ENCODE data around the gene RAPGEF6. TPM values are rescaled to one million over a fixed set of nuclear protein-coding genes. Genes with fewer than 3 reads are reported as not detected.
"Not testable (repeated sequence)": the region's sequence is repeated elsewhere in the genome, so short reads cannot be mapped to it uniquely, and the experiment has no call there.

RAPGEF6 gene
- polyA plus RNA-seq, 3 donors from 2014 or later, result 9.7 to 17.5 (median 14.5) TPM

DNA sequence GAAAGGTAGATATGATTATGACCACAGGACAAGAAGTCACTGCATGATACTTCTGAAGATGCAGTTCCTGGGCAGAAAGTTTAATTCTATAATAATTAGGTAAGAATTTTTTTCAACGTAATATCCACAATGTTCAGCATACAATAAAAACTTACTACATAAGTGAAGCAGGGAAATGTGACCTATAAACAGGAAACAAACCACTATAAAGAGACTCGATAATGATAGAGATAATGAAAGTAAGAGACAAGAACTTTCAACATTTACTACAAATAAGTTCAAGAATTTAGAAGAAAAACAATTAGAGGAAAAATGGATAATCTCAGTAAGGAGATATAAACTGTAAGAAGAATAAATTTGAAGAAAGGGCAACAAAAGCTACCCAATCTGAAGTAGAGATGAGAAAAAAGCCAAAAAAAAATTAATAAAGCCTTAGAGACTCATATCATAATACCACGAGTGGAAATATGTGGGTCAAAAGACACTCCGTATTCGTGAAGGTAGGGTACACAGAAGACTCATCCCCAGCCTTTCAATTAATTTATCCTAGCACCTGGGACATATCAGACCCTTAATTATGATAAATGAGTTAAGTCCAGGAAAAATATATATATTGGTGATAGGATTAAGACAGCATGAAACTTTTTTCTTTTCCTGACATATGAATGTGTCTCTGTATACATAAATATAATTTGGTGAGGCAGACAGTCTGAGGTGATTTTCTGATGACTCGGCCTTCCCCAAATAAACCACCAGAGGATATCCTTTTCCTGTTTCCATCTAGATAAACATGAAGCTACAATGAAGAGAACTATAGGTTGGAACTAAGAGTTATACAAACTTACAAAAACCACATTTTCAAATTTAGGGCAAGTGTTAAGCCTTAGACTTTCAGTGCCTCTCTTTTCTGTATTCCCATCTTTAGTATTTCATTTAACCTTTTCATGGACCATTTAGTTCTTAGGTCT lies 120.4 kb downstream of the RAPGEF6 start:
- peaks cover 6 to 22% (median 13%) of the 10 kb centered on the region in 3 donors for H3K36me3 Mint-ChIP-seq
- H3K27me3 Mint-ChIP-seq (ENCODE audit: low read depth in 3 of 3), result peaks cover 0 to 2% (median 2%) of the 10 kb centered on the region in 3 donors
- DNase-seq, result peak; percentile 62 to 65 (median 63)
- peak overlapping the region; percentile 93 to 100 (median 96) for H3K27ac Mint-ChIP-seq
- H3K4me3 Mint-ChIP-seq, result peak overlapping the region; percentile 80 to 95 (median 88)
- H3K4me1 Mint-ChIP-seq, result peaks cover 49 to 73% of the 10 kb centered on the region in 2 donors
- no peaks in the 10 kb centered on the region for H3K9me3 Mint-ChIP-seq

DNA sequence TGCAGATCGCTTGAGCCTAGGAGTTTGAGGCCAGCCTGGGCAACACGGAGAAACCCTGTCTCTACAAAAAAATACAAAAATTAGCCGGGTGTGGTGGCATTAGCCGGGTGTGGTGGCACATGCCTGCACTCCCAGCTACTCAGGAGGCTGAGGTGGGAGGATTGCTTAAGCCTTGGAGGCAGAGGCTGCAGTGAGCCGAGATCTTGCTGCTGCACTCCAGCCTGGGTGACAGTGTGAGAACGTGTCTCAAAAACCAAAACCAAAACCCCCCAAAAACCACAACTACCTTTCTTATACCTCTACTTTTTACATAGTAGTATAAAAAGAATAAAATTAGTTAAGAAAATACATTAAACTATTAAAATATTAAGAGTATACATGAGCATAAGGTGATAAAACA lies 121.2 kb downstream of the RAPGEF6 start:
- peaks cover 49 to 74% of the 10 kb centered on the region in 2 donors for H3K4me1 Mint-ChIP-seq
- H3K4me3 Mint-ChIP-seq, result peak overlapping the region; percentile 51 to 95 (median 86)
- peaks cover 0 to 2% (median 2%) of the 10 kb centered on the region in 3 donors for H3K27me3 Mint-ChIP-seq (ENCODE audit: low read depth in 3 of 3)
- peaks cover 6 to 19% (median 8%) of the 10 kb centered on the region in 3 donors for H3K36me3 Mint-ChIP-seq
- H3K27ac Mint-ChIP-seq, result peak overlapping the region; percentile 69 to 100 (median 85)
- DNase-seq, result peak in 2 of 3 donors; percentile 18 to 35
- no peaks in the 10 kb centered on the region for H3K9me3 Mint-ChIP-seq

DNA sequence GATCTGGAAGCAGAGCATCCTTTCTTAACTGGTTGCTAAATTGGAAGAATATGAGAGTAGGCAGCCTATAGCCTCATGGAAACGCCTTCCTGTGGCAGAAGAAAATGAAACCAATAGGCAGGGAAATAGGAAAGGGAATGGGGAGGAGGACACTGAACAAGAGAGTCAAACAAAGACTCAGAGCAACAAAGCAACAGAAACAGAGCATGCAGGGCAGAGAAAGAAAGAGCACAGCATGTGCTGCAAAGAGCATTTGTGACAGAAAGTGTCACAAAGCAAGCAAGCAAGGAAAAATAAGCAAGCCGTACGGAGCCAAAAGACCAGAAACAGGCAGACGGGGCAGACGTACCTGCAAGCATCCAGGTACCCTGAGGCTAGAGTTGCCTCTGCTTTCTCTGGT lies 123.1 kb downstream of the RAPGEF6 start:
- H3K27me3 Mint-ChIP-seq (ENCODE audit: low read depth in 3 of 3), result peaks cover 0 to 2% (median 0%) of the 10 kb centered on the region in 3 donors
- no peaks in the 10 kb centered on the region for H3K9me3 Mint-ChIP-seq
- peaks cover 47 to 75% of the 10 kb centered on the region in 2 donors for H3K4me1 Mint-ChIP-seq
- peak overlapping the region in 3 of 6 donors; percentile 5 to 39 (median 13) for H3K27ac Mint-ChIP-seq
- H3K4me3 Mint-ChIP-seq, result no peak overlapping the region
- no peak for DNase-seq
- H3K36me3 Mint-ChIP-seq, result peaks cover 9 to 24% (median 11%) of the 10 kb centered on the region in 3 donors

DNA sequence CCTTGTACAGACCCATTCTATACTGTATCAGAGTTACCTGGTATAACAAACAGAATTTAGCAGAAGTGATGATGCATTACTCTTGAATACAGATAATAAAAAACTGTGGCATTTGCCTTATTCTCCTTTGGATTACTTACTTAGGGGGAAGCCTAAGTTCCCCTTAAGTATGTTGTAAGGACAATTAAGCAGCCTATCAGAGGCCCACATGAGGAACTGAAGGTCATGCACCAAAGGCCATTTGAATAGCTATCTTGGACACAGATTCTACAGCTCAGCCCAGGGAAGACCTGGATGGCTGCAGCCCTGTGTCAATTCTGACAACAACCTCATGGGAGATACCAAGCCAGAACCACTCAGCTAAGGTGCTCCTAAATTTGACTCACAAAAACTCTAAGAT lies 125.2 kb downstream of the RAPGEF6 start:
- peaks cover 11 to 16% (median 15%) of the 10 kb centered on the region in 3 donors for H3K36me3 Mint-ChIP-seq
- H3K4me1 Mint-ChIP-seq, result peaks cover 27 to 54% of the 10 kb centered on the region in 2 donors
- H3K4me3 Mint-ChIP-seq, result no peak overlapping the region
- H3K27ac Mint-ChIP-seq, result no peak overlapping the region
- no peaks in the 10 kb centered on the region for H3K27me3 Mint-ChIP-seq (ENCODE audit: low read depth in 3 of 3)
- no peaks in the 10 kb centered on the region for H3K9me3 Mint-ChIP-seq
- DNase-seq, result no peak

DNA sequence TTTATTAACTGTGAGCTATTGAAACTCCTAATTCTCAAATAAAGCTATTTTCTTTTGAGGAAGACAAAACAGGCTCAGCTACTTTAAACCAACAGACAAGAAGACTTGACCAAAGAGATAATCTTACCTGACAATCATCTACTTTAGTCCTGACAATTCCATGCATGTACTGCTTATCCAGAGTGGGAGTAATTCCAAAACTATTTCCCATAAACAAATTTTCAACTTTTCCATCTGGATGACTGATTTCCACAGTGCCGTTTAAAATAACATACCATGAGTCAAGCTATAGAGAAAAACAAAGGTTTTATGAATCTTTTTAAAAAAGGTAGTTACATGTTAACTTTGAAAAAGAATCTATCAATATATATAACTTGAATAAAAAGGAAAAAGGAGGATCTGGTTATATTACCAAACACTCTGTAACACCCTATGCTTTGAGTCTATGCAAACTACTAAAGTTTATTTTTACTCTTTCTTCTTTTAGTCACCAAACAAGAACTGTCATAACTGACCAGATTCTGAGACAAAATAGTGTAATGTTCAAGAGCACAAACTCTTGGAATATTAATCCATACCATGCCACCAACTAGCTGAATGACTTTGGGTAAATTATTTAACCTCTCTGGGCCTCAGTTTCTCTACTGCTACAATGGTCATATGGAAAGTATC lies 129.7 kb downstream of the RAPGEF6 start:
- no peak for DNase-seq
- Mint-ChIP-seq H3K4me1 (peaks cover 5 to 34% of the 10 kb centered on the region in 2 donors), H3K9me3 (no peaks in the 10 kb centered on the region), H3K4me3 (no peak overlapping the region), H3K27ac (no peak overlapping the region), H3K36me3 (peaks cover 13 to 42% (median 20%) of the 10 kb centered on the region in 3 donors), H3K27me3 (ENCODE audit: low read depth in 3 of 3) (no peaks in the 10 kb centered on the region)

DNA sequence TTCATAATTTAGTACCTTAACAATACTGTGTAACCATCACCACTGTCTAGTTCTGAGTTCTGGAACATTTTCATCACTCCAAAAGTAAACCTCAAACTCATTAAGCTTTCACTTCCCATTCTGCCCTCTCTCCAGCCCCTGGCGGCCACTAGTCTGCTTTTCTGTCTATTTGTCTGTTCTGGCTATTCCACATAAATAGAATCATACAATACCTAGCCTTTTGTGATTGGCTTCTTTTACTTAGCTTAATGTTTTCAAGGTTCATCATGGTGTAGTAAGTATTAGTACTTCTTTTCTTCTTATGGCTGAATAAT lies 138.7 kb downstream of the RAPGEF6 start:
- Mint-ChIP-seq H3K4me1 (peaks cover 0 to 2% of the 10 kb centered on the region in 2 donors), H3K27ac (no peak overlapping the region), H3K4me3 (no peak overlapping the region), H3K27me3 (ENCODE audit: low read depth in 3 of 3) (peaks cover 0 to 4% (median 3%) of the 10 kb centered on the region in 3 donors), H3K9me3 (no peaks in the 10 kb centered on the region), H3K36me3 (peaks cover 29 to 66% (median 46%) of the 10 kb centered on the region in 3 donors)
- DNase-seq, result no peak

DNA sequence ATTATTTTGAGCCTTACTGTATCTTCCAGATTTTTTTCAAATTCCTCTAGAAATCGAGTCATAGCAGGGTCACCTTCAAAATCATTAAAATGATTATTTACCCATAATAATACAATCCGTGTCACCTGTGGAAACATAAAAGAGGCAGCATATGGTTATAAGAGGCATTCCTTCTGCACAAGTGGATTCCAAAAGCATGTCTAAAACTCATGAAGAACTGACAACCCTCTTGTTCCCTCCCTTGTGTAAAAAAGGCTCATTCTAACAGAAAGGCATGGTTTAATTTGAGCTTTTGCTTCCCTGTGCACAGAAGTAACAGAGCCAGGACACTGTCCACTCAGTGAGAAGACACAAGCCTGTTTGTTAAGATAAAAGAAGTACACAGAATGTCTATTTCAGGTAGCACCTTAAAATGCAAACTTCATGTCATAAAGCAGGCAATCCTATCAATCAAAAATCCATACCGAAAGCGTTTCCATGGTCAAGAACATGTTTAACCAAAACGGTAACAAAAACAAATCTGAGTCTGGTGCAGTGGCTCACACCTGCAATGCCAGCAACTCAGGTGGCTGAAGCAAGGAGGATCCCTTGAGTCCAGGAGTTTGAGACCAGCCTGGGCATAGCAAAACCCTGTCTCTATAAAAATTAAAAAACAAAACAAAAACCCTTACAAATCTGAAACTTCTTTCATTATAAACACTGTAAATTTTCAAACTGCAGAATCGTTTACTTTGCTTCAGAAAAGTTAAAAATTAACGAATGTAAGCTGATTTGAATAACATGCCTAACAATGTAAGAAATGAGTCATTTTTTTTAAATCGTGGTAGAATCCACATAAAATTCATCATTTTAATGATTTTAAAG lies 139.3 kb downstream of the RAPGEF6 start:
- DNase-seq, result no peak
- peaks cover 0 to 4% (median 3%) of the 10 kb centered on the region in 3 donors for H3K27me3 Mint-ChIP-seq (ENCODE audit: low read depth in 3 of 3)
- peaks cover 34 to 65% (median 47%) of the 10 kb centered on the region in 3 donors for H3K36me3 Mint-ChIP-seq
- H3K4me3 Mint-ChIP-seq, result no peak overlapping the region
- H3K4me1 Mint-ChIP-seq, result peaks cover 0 to under 1% of the 10 kb centered on the region in 2 donors
- H3K27ac Mint-ChIP-seq, result no peak overlapping the region
- no peaks in the 10 kb centered on the region for H3K9me3 Mint-ChIP-seq

DNA sequence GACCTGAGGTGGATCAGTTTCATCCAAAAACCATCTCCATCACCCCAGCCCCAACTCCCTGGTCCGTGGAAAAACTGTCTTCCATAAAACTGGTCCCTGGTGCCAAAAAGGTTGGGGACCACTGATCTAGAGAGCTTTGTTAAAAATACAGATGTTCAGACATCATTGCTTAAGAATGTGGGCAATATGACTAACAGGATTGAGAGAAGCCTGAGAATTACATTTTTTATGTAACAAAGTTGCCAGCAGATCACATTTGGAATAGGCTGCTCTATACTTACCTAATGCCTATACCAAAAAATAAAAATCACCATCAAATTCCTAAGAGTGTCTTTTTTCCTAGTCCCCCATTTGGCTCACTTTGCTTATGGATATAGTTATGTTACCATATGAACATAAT lies 143.3 kb downstream of the RAPGEF6 start:
- H3K4me3 Mint-ChIP-seq, result no peak overlapping the region
- H3K9me3 Mint-ChIP-seq, result no peaks in the 10 kb centered on the region
- peaks cover 5 to 22% of the 10 kb centered on the region in 2 donors for H3K4me1 Mint-ChIP-seq
- no peak for DNase-seq
- peaks cover 43 to 66% (median 52%) of the 10 kb centered on the region in 3 donors for H3K36me3 Mint-ChIP-seq
- H3K27ac Mint-ChIP-seq, result peak overlapping the region in 4 of 6 donors; percentile 4 to 40 (median 22)
- peaks cover 0 to 4% (median 1%) of the 10 kb centered on the region in 3 donors for H3K27me3 Mint-ChIP-seq (ENCODE audit: low read depth in 3 of 3)

DNA sequence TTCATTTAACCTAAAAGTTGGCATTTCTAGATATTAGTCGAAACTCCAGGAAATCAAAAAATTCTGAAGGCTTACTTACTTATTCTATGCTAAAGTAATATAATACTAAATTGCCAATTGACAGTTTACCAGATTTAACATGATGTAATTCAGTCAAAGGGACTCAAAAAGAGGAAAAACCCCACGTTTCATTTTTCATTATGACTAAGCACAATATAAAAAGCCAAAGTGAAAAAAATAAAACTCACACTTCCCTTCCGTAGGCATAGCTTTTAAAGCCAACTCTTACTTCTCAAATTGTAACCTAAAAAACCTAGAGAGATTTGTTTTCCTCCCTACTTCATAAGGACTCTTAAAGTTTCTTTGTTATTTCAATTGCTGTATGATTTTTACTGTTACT lies 146.6 kb downstream of the RAPGEF6 start:
- H3K36me3 Mint-ChIP-seq, result peaks cover 36 to 55% (median 37%) of the 10 kb centered on the region in 3 donors
- H3K27me3 Mint-ChIP-seq (ENCODE audit: low read depth in 3 of 3), result peaks cover 0 to 3% (median 1%) of the 10 kb centered on the region in 3 donors

DNA sequence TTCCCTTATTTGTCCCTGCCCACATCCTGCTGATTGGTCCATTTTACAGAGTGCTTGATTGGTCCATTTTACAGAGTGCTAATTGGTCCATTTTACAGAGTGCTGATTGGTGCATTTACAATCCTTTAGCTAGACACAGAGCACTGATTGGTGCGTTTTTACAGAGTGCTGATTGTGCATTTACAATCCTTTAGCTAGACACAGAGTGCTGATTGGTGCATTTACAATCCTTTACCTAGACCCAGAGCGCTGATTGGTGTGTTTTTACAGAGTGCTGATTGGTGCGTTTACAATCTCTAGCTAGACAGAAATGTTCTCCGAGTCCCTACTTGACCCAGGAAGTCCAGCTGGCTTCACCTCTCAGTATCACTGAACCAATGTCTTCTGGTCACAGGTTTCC lies 147.7 kb downstream of the RAPGEF6 start:
- not testable (repeated sequence) for H3K9me3 Mint-ChIP-seq; DNase-seq; H3K27me3 Mint-ChIP-seq (ENCODE audit: low read depth in 3 of 3); H3K27ac Mint-ChIP-seq; H3K4me3 Mint-ChIP-seq
- H3K36me3 Mint-ChIP-seq, result peaks cover 35 to 55% (median 42%) of the 10 kb centered on the region in 3 donors
- peaks cover 5 to 28% of the 10 kb centered on the region in 2 donors for H3K4me1 Mint-ChIP-seq

More for the DNA sequence above, 146.6 kb downstream of the RAPGEF6 start:
- H3K4me3 Mint-ChIP-seq, result no peak overlapping the region
- peak overlapping the region in 3 of 6 donors; percentile 48 to 71 (median 69) for H3K27ac Mint-ChIP-seq
- H3K9me3 Mint-ChIP-seq, result no peaks in the 10 kb centered on the region
- no peak for DNase-seq
- peaks cover 5 to 22% of the 10 kb centered on the region in 2 donors for H3K4me1 Mint-ChIP-seq

DNA sequence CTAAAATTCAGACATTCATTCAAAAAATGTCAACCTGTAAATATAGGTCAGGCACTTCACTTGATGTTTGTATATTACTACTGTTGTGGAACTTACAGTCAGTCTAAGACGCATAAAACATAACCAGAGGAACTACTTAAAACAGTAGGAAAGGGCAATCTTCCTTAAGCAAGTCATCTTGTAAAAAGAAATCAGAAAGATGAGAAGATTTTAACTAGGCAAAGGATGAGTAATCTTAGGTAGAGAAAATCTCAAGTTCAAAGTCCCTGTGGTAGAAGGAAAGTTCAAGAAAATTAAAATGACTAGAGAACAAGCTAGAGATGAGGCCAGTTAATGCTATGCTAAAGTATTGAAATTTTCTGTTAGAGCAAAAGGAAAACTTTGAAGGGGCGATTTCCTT lies 152.4 kb downstream of the RAPGEF6 start:
- Mint-ChIP-seq H3K36me3 (peaks cover 35 to 54% (median 36%) of the 10 kb centered on the region in 3 donors), H3K27ac (no peak overlapping the region), H3K4me3 (no peak overlapping the region), H3K27me3 (ENCODE audit: low read depth in 3 of 3) (peaks cover 0 to 1% (median 0%) of the 10 kb centered on the region in 3 donors), H3K4me1 (peaks cover 10 to 22% of the 10 kb centered on the region in 2 donors), H3K9me3 (no peaks in the 10 kb centered on the region)
- no peak for DNase-seq

DNA sequence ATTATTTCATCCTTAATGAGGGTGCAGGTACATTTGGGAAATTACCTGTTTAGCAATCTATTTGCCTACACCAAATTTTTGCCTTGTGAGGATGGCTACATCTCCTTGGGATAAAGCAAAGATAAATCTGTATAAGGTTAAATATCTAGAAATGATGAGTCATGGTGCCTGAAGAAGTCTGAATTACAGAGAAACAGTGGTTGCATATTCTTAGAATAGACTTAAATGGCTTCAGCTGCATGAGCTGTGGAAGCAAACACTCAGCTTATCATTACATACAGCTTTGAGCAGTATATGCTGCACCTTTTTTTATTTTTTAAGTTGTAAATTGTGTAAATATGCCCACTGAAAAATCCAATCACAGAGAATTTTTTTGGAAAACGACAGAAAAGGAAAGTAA lies 153.5 kb downstream of the RAPGEF6 start:
- no peak overlapping the region for H3K4me3 Mint-ChIP-seq
- no peak for DNase-seq
- H3K27ac Mint-ChIP-seq, result peak overlapping the region in 1 of 6 donors; percentile 40
- H3K4me1 Mint-ChIP-seq, result peaks cover 10 to 22% of the 10 kb centered on the region in 2 donors
- H3K27me3 Mint-ChIP-seq (ENCODE audit: low read depth in 3 of 3), result peaks cover 0 to 1% (median 0%) of the 10 kb centered on the region in 3 donors
- no peaks in the 10 kb centered on the region for H3K9me3 Mint-ChIP-seq
- peaks cover 30 to 50% (median 34%) of the 10 kb centered on the region in 3 donors for H3K36me3 Mint-ChIP-seq

DNA sequence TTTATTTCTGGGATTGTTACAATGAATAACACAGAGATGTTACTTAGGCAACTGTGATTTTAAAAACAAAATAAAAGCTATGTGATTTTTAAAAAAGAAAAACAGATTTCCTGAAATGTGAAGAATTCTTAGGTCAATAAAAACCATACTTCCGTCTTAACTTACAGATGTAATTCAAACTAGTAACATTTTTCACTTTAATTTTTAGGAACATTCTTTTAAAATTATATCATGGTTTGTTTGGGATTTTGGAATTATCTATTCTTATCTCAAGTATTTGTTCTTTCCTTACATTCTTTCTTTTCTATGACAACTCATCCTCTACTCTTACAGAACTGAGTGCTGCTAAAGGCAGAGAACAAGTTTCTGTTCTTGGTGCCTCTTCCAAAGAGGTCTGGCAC lies 159.5 kb downstream of the RAPGEF6 start:
- no peaks in the 10 kb centered on the region for H3K9me3 Mint-ChIP-seq
- H3K27ac Mint-ChIP-seq, result no peak overlapping the region
- H3K4me1 Mint-ChIP-seq, result peaks cover 10 to 25% of the 10 kb centered on the region in 2 donors
- DNase-seq, result no peak
- H3K36me3 Mint-ChIP-seq, result peaks cover 19 to 37% (median 25%) of the 10 kb centered on the region in 3 donors
- H3K4me3 Mint-ChIP-seq, result no peak overlapping the region
- peaks cover 0 to 1% (median 0%) of the 10 kb centered on the region in 3 donors for H3K27me3 Mint-ChIP-seq (ENCODE audit: low read depth in 3 of 3)

Data from immature natural killer cell (primary cell).